OCI-LY3 (cell line): Measurements from ENCODE around the gene LUC7L3.

Experiments
- CTCF ChIP-seq: fragments of 200-600, 300-600 bp; sonication (generic); IDR thresholded peaks from 2 replicates; pipeline ENCODE4 v1.5.1; 2014; ENCODE audit warnings: antibody characterized with exemption, low read length, low read depth
- EZH2phosphoT487 ChIP-seq: fragments of 200-600 bp; shearing (Covaris generic); IDR thresholded peaks from 2 replicates; pipeline ENCODE4 v1.6.1; 2018; ENCODE audit warnings: antibody characterized with exemption, mixed run types, low read depth

DNA sequence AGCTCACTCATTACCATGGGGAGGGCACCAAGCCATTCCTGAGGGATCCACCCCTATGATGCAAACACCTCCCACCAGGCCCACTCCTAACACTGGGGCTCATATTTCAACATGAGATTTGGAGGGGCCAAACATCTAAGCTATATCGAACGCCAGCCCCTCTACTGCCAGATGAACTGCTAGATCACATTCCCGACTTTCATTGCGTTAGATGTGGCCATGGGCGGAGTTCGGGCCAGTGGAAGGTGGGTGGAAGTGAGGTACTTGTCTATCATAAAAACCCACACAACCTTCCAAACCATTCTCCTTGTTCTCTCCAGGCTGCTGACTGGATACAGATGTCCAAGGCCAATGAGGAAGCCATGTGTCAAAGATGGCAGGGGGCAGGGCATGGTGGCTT is 75.0 kb downstream of the LUC7L3 start:
- TF ChIP-seq CTCF = no peak
- no peak for TF ChIP-seq EZH2phosphoT487
